Endothelial cell of umbilical vein (primary cell): Measurements from ENCODE around the gene ATXN2. TPM values are rescaled to one million over a fixed set of nuclear protein-coding genes. Genes with fewer than 3 reads are reported as not detected.

Source experiments
- BruUV-seq: library from RNA; stranded (reverse); fragments of 400-500 nt; replicated peaks from 2 replicates; lab custom pipeline; 2021; lab: Mats Ljungman, UMichigan
- CTCF ChIA-PET: fragments of 300-600, 350-600 bp; sonication (Branson Sonifier 250); formaldehyde crosslinking; loops from one replicate; lab custom pipeline; 2021; ENCODE audit warnings: antibody characterized with exemption, inconsistent platforms; lab: Charles Lee
- POLR2A ChIA-PET: fragments of 300-600, 350-600 bp; sonication (Branson Sonifier 250); formaldehyde crosslinking; loops from one replicate; lab custom pipeline; 2021; ENCODE audit warnings: antibody characterized with exemption, inconsistent platforms; lab: Charles Lee
- DNase-seq: peaks from one replicate; pipeline ENCODE4 v3.0.0-alpha.2; 2011; ENCODE audit warnings: low read depth, low spot score
- FAIRE-seq: peaks from 2 replicates; lab custom pipeline; 2011; peaks lifted over from hg19 to GRCh38; lab: Jason Lieb, UNC
- H2AFZ ChIP-seq: 2 replicates; pipeline ENCODE4 v1.6.0; 2012; ENCODE audit warnings: low read depth, low read length, control low read depth, inconsistent platforms
- H3K27ac ChIP-seq: 2 replicates; pipeline ENCODE4 v1.5.1; 2011; ENCODE audit warnings: low read depth, mild to moderate bottlenecking, control low read depth, low read length, moderate library complexity; ENCODE audit not compliant: insufficient read depth
- H3K27me3 ChIP-seq, 2 experiments: 2 replicates each; pipeline versions ENCODE4 v1.6.0 to v1.6.1; 2011; ENCODE audit warnings: low read length in 2 of 2, mixed read lengths in 1 of 2; ENCODE audit not compliant: control insufficient read depth in 2 of 2, insufficient read depth in 2 of 2
- H3K36me3 ChIP-seq, 2 experiments: 2 replicates in 1 of 2; 3 replicates in 1 of 2; pipeline ENCODE4 v1.5.1; 2011; ENCODE audit warnings: low read length in 2 of 2, mild to moderate bottlenecking in 1 of 2, moderate library complexity in 1 of 2; ENCODE audit not compliant: control insufficient read depth in 2 of 2, insufficient read depth in 2 of 2; ENCODE audit errors: extremely low read depth in 1 of 2
- H3K4me1 ChIP-seq: 3 replicates; pipeline ENCODE4 v1.5.1; 2011; ENCODE audit warnings: mild to moderate bottlenecking, low read length; ENCODE audit not compliant: control insufficient read depth, insufficient read depth; ENCODE audit errors: extremely low read depth
- H3K4me2 ChIP-seq: 2 replicates; pipeline ENCODE4 v1.6.1; 2011; ENCODE audit warnings: low read length, control low read depth, mixed read lengths; ENCODE audit not compliant: insufficient read depth
- H3K4me3 ChIP-seq, 3 experiments: fragments of 200-600 bp in 1 of 3; sonication (generic), shearing (Covaris generic) in 1 of 3; replicated peaks in 1 of 3; 2 replicates each; pipeline ENCODE4 v1.5.1; 2011 to 2016; ENCODE audit warnings: control low read depth in 3 of 3, low read length in 3 of 3, mild to moderate bottlenecking in 2 of 3, inconsistent platforms in 1 of 3, low read depth in 1 of 3, moderate library complexity in 1 of 3; ENCODE audit not compliant: insufficient read depth in 1 of 3
- H3K79me2 ChIP-seq: 2 replicates; pipeline ENCODE4 v1.6.0; 2012; ENCODE audit warnings: low read length, inconsistent platforms; ENCODE audit not compliant: control insufficient read depth, insufficient read depth
- H3K9ac ChIP-seq: replicated peaks from 2 replicates; pipeline ENCODE3; 2011; ENCODE audit warnings: low read length, control low read depth; ENCODE audit not compliant: insufficient read depth; ENCODE audit errors: extremely low read depth
- H3K9me1 ChIP-seq: replicated peaks from 3 replicates; pipeline ENCODE4 v1.6.0; 2011; ENCODE audit warnings: mild to moderate bottlenecking, low read length; ENCODE audit not compliant: control insufficient read depth, insufficient read depth; ENCODE audit errors: extremely low read depth
- H3K9me3 ChIP-seq: replicated peaks from 2 replicates; pipeline ENCODE4 v1.5.1; 2012; ENCODE audit warnings: low read length, inconsistent platforms; ENCODE audit not compliant: control insufficient read depth, insufficient read depth
- H4K20me1 ChIP-seq: replicated peaks from 2 replicates; pipeline ENCODE3; 2011; ENCODE audit warnings: mild to moderate bottlenecking, low read length; ENCODE audit not compliant: control insufficient read depth, insufficient read depth; ENCODE audit errors: extremely low read depth
- CTCF ChIP-seq, 2 donors: IDR thresholded peaks; 1 replicate in 1 of 2; 2 replicates in 1 of 2; pipeline ENCODE4 v1.5.1; 2011; ENCODE audit warnings: low read length in 2 of 2, mild to moderate bottlenecking in 2 of 2, moderate library complexity in 2 of 2, control low read depth in 1 of 2, inconsistent platforms in 1 of 2, low read depth in 1 of 2; ENCODE audit not compliant: insufficient read depth in 1 of 2; ENCODE audit errors: extremely low read depth in 1 of 2
- EZH2 ChIP-seq: IDR thresholded peaks from 2 replicates; pipeline ENCODE4 v1.6.1; 2012; ENCODE audit warnings: borderline replicate concordance, low read depth, mild to moderate bottlenecking, moderate library complexity, low read length, inconsistent platforms; ENCODE audit not compliant: severe bottlenecking
- FOS ChIP-seq: IDR thresholded peaks from 2 replicates; pipeline ENCODE4 v1.6.1; 2011; ENCODE audit warnings: mild to moderate bottlenecking, low read length, moderate library complexity, borderline replicate concordance; ENCODE audit not compliant: insufficient read depth
- GATA2 ChIP-seq: IDR thresholded peaks from 2 replicates; pipeline ENCODE4 v1.7.0; 2011; ENCODE audit warnings: low read depth, mild to moderate bottlenecking, moderate library complexity, mixed read lengths, low read length; ENCODE audit not compliant: insufficient read length, insufficient read depth
- JUN ChIP-seq: IDR thresholded peaks from 2 replicates; pipeline ENCODE4 v1.6.1; 2011; ENCODE audit warnings: borderline replicate concordance, low read depth; ENCODE audit not compliant: insufficient read length, insufficient read depth
- MAX ChIP-seq: IDR thresholded peaks from 2 replicates; pipeline ENCODE4 v1.6.1; 2011; ENCODE audit not compliant: insufficient read depth, insufficient read length
- MYC ChIP-seq: IDR thresholded peaks from one replicate; pipeline ENCODE4 v1.6.1; 2011; ENCODE audit warnings: mild to moderate bottlenecking, low read depth, low read length
- POLR2A ChIP-seq: IDR thresholded peaks from 2 replicates; pipeline ENCODE4 v1.6.1; 2012; ENCODE audit warnings: low read depth, mild to moderate bottlenecking, control low read depth, low read length
- POLR2AphosphoS5 ChIP-seq: IDR thresholded peaks from 2 replicates; pipeline ENCODE4 v1.6.1; 2012; ENCODE audit warnings: low read depth, mild to moderate bottlenecking, control low read depth, low read length, moderate library complexity; ENCODE audit not compliant: insufficient read depth
- dilution Hi-C: fragments of 300-500 bp; cut with MboI; formaldehyde crosslinking; loops from one replicate; pipeline ENCODE4 v1.15.0; 2019; ENCODE audit warnings: low sequenced_read_pairs; ENCODE audit not compliant: extremely low pct_ligation_motif_present
- intact Hi-C: fragments of 100-400 bp; cut with micrococcal nuclease; formaldehyde crosslinking; loops from one replicate; pipeline ENCODE4 v1.10.0; 2022
- polyA plus RNA-seq, 4 experiments: library from polyadenylated mRNA; depleted of rRNA in 3 of 4; stranded (reverse) in 3 of 4; unstranded in 1 of 4; fragments of >200 nt; gene quantifications; 2 replicates each; pipeline versions ENCODE4 v1.2.1 to v1.2.3, GENCODE V29; 2011 to 2012; ENCODE audit warnings: missing spikeins in 1 of 4
- total RNA-seq: library from RNA; stranded (reverse); gene quantifications from 2 replicates; pipeline ENCODE4 v1.2.3, GENCODE V29; 2021

ATXN2 gene
- total and polyA plus RNA-seq, 2 donors (not counting 3 experiments of a cell fraction or from before 2014, with no cell fraction given) = 58.9 to 86.7 TPM

DNA sequence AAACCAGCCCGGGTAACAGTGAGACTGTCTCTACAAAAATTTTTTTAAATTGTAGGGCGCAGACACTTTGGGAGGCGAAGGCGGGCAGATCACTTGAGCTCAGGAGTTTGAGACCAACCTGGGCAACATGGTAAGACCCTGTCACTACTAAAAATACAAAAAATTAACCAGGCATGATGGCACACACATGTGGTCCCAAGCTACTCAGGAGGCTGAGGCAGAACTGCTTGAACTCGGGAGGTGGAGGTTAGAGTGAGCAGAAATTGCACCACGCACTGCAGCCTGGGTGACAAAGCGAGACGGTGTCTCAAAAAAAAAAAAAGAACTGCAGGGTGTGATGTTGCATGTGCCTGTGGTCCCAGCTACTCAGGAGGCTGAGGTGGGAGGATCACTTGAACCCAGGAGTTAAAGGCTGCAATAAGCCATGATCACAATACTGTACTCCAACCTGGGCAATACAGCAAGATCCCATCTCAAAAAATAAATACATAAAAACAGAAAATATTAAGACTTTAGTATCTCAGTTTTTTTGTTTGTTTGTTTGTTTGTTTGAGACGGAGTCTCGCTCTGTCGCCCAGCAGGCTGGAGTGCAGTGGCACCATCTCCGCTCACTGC is 16.9 kb downstream of the ATXN2 start:
- CTCF ChIA-PET = interaction anchor here (1.4 kb wide), 1 partner anchor 11 kb away, joined by 3 read pairs; no protein-coding TSS in a partner anchor
- H4K20me1 ChIP-seq = peaks cover 6% of the 10 kb centered on the region
- BruUV-seq = no TSS peak
- no peak overlapping the region for H2AFZ ChIP-seq
- dilution Hi-C loops = no loop called here
- H3K27ac ChIP-seq = no peak overlapping the region
- no peak overlapping the region for H3K4me2 ChIP-seq
- POLR2A ChIA-PET = no interaction called here
- intact Hi-C loops = no loop called here
- no peaks in the 10 kb centered on the region for H3K36me3 ChIP-seq
- no peaks in the 10 kb centered on the region for H3K9me1 ChIP-seq
- no peak overlapping the region for H3K9ac ChIP-seq
- DNase-seq (no peak), FAIRE-seq (no peak)
- no peaks in the 10 kb centered on the region for H3K9me3 ChIP-seq
- no peaks in the 10 kb centered on the region for H3K27me3 ChIP-seq
- peaks cover 11% of the 10 kb centered on the region for H3K4me1 ChIP-seq
- H3K4me3 ChIP-seq = no peak overlapping the region
- TF ChIP-seq GATA2 (no peak), CTCF (IDR thresholded peaks at IDR 0.05; ENCODE audit: extremely low read depth in 1 of 2, insufficient read depth in 1 of 2, low read depth in 1 of 2, low read length in 2 of 2) (no peak), FOS (no peak), EZH2 (no peak), POLR2A (no peak), MYC (no peak), MAX (no peak), JUN (no peak), POLR2AphosphoS5 (no peak)
- peaks cover 89% of the 10 kb centered on the region for H3K79me2 ChIP-seq
